Measurements from ENCODE around the gene GABRA5. TPM values are rescaled to one million over a fixed set of nuclear protein-coding genes. Genes with fewer than 3 reads are reported as not detected.

The GABRA5 gene
- total and polyA plus RNA-seq, 8 donors: 0.06 to 0.15 (median 0.09) TPM; not detected in 5

- H3K27ac ChIP-seq: no peak overlapping the region
- intact Hi-C loops (cut with DNase I): no loop called here
- no peak for TF ChIP-seq CTCF (IDR thresholded peaks at IDR 0.05)
- no peaks in the 10 kb centered on the region for H3K36me3 ChIP-seq
- H3K4me3 ChIP-seq: no peak overlapping the region
- H3K9me3 ChIP-seq: no peaks in the 10 kb centered on the region
- no peaks in the 10 kb centered on the region for H3K4me1 ChIP-seq
- no peaks in the 10 kb centered on the region for H3K27me3 ChIP-seq
- ATAC-seq (no peak), DNase-seq (peak in 1 of 4 donors; percentile 9)
These were observed 74.6 kb downstream of the GABRA5 start for GRCh38 chr15:26941489-26941888.

GRCh38 chr15:26943866-26944265 lies 77.0 kb downstream of the GABRA5 start:
- H3K27ac ChIP-seq: no peak overlapping the region
- H3K36me3 ChIP-seq: no peaks in the 10 kb centered on the region
- no peak for TF ChIP-seq CTCF (IDR thresholded peaks at IDR 0.05)
- H3K9me3 ChIP-seq: no peaks in the 10 kb centered on the region
- ATAC-seq (no peak), DNase-seq (peak in 1 of 4 donors; percentile 12)
- H3K4me1 ChIP-seq: no peaks in the 10 kb centered on the region
- no peak overlapping the region for H3K4me3 ChIP-seq
- intact Hi-C loops (cut with DNase I): no loop called here
- no peaks in the 10 kb centered on the region for H3K27me3 ChIP-seq

GRCh38 chr15:26945046-26945445 lies 78.2 kb downstream of the GABRA5 start:
- Histone ChIP-seq H3K9me3 (no peaks in the 10 kb centered on the region), H3K4me1 (no peaks in the 10 kb centered on the region), H3K27me3 (no peaks in the 10 kb centered on the region), H3K4me3 (no peak overlapping the region), H3K36me3 (no peaks in the 10 kb centered on the region), H3K27ac (no peak overlapping the region)
- ATAC-seq (no peak), DNase-seq (no peak)
- intact Hi-C loops (cut with DNase I): no loop called here
- TF ChIP-seq CTCF (IDR thresholded peaks at IDR 0.05): no peak

- H3K4me3 ChIP-seq: no peak overlapping the region
- peaks cover 0 to 19% of the 10 kb centered on the region in 2 donors for H3K9me3 ChIP-seq
- no peaks in the 10 kb centered on the region for H3K36me3 ChIP-seq
- no peak for ATAC-seq
- no peaks in the 10 kb centered on the region for H3K27me3 ChIP-seq
- TF ChIP-seq CTCF (IDR thresholded peaks at IDR 0.05): no peak
- intact Hi-C loops (cut with DNase I): no loop called here
- H3K4me1 ChIP-seq: no peaks in the 10 kb centered on the region
- no peak overlapping the region for H3K27ac ChIP-seq
- DNase-seq: no peak
These were observed 83.1 kb downstream of the GABRA5 start for GRCh38 chr15:26950001-26950400.

GRCh38 chr15:26954403-26954802 lies 87.5 kb downstream of the GABRA5 start:
- Histone ChIP-seq H3K4me3 (no peak overlapping the region), H3K9me3 (peaks cover 0 to 20% of the 10 kb centered on the region in 2 donors), H3K4me1 (no peaks in the 10 kb centered on the region), H3K27ac (no peak overlapping the region), H3K36me3 (no peaks in the 10 kb centered on the region), H3K27me3 (no peaks in the 10 kb centered on the region)
- ATAC-seq (no peak), DNase-seq (no peak)
- no peak for TF ChIP-seq CTCF (IDR thresholded peaks at IDR 0.05)
- intact Hi-C loops (cut with DNase I): no loop called here
